Colonic mucosa (tissue), 4 donors: ENCODE results near the gene PCDHA8. TPM values are rescaled to one million over a fixed set of nuclear protein-coding genes. Genes with fewer than 3 reads are reported as not detected.
"Not testable (repeated sequence)": the region's sequence is repeated elsewhere in the genome, so short reads cannot be mapped to it uniquely, and the experiment has no call there.

Experiments
- DNase-seq: peaks from one replicate; pipeline ENCODE4 v3.0.0-alpha.2; 2020
- H3K27ac ChIP-seq: fragments of 200-600 bp; one replicate; pipeline ENCODE4 v1.8.0; 2021
- H3K27me3 ChIP-seq: fragments of 200-600 bp; one replicate; pipeline ENCODE4 v1.8.0; 2021
- H3K36me3 ChIP-seq: fragments of 200-600 bp; one replicate; pipeline ENCODE4 v1.8.0; 2021
- H3K4me1 ChIP-seq: fragments of 200-600 bp; one replicate; pipeline ENCODE4 v1.8.0; 2021; ENCODE audit warnings: mild to moderate bottlenecking
- H3K4me3 ChIP-seq: fragments of 200-600 bp; one replicate; pipeline ENCODE4 v1.8.0; 2021
- H3K9ac ChIP-seq, 2 donors: one replicate each; pipeline ENCODE4 v1.7.0; 2013; ENCODE audit warnings: control low read depth in 2 of 2, low read depth in 2 of 2, low read length in 2 of 2
- H3K9me3 ChIP-seq: fragments of 200-600 bp; one replicate; pipeline ENCODE4 v1.8.0; 2021
- intact Hi-C: fragments of 100-400 bp; cut with DNase I; formaldehyde crosslinking; loops from one replicate; pipeline ENCODE4 v1.14.1; 2022
- total RNA-seq, 2 donors: library from RNA; stranded (reverse); fragmentation: NEBNext Ultra II Directional in 1 of 2; extraction: Animal tissue kit (Norgen Biotek cat#: 25700) in 1 of 2; gene quantifications; one replicate each; pipeline ENCODE4 v1.2.1, GENCODE V29; 2021
- TF ChIP-seq, protein P1 (sequence below): fragments of 200-600 bp; IDR thresholded peaks from one replicate; pipeline ENCODE4 v1.8.0; 2022; ENCODE audit warnings: antibody characterized with exemption, mild to moderate bottlenecking
- donor health status: healthy.
- donor health status: DM: no; HTN: no; CAD: no.
- donor health status: DM: no; HTN: no; CAD: no.

Gene PCDHA8
- total RNA-seq, 2 donors from 2014 or later = 0.10 TPM; not detected in 1

DNA sequence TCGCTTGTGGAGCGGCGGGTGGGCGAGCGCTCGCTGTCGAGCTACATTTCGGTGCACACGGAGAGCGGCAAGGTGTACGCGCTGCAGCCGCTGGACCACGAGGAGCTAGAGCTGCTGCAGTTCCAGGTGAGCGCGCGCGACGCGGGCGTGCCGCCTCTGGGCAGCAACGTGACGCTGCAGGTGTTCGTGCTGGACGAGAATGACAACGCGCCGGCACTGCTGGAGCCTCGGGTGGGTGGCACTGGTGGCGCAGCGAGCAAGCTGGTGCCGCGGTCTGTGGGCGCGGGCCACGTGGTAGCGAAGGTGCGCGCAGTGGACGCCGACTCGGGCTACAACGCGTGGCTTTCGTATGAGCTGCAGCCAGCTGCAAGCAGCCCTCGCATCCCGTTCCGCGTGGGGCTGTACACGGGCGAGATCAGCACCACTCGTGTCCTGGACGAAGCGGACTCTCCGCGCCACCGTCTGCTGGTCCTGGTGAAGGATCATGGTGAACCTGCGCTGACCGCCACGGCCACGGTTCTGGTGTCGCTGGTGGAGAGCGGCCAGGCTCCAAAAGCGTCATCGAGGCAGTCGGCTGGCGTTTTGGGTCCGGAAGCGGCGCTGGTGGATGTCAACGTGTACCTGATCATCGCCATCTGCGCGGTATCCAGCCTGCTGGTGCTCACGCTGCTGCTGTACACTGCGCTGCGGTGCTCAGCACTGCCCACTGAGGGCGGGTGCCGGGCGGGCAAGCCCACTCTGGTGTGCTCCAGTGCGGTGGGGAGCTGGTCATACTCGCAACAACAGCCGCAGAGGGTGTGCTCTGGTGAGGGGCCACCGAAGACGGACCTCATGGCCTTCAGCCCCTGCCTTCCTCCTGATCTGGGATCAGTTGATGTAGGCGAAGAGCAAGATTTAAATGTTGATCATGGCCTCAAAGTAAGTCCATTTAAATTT lies 2.1 kb downstream of the PCDHA8 start:
- no peaks in the 10 kb centered on the region for H3K9me3 ChIP-seq
- TF ChIP-seq, protein P1, sequence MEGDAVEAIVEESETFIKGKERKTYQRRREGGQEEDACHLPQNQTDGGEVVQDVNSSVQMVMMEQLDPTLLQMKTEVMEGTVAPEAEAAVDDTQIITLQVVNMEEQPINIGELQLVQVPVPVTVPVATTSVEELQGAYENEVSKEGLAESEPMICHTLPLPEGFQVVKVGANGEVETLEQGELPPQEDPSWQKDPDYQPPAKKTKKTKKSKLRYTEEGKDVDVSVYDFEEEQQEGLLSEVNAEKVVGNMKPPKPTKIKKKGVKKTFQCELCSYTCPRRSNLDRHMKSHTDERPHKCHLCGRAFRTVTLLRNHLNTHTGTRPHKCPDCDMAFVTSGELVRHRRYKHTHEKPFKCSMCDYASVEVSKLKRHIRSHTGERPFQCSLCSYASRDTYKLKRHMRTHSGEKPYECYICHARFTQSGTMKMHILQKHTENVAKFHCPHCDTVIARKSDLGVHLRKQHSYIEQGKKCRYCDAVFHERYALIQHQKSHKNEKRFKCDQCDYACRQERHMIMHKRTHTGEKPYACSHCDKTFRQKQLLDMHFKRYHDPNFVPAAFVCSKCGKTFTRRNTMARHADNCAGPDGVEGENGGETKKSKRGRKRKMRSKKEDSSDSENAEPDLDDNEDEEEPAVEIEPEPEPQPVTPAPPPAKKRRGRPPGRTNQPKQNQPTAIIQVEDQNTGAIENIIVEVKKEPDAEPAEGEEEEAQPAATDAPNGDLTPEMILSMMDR = no peak

DNA sequence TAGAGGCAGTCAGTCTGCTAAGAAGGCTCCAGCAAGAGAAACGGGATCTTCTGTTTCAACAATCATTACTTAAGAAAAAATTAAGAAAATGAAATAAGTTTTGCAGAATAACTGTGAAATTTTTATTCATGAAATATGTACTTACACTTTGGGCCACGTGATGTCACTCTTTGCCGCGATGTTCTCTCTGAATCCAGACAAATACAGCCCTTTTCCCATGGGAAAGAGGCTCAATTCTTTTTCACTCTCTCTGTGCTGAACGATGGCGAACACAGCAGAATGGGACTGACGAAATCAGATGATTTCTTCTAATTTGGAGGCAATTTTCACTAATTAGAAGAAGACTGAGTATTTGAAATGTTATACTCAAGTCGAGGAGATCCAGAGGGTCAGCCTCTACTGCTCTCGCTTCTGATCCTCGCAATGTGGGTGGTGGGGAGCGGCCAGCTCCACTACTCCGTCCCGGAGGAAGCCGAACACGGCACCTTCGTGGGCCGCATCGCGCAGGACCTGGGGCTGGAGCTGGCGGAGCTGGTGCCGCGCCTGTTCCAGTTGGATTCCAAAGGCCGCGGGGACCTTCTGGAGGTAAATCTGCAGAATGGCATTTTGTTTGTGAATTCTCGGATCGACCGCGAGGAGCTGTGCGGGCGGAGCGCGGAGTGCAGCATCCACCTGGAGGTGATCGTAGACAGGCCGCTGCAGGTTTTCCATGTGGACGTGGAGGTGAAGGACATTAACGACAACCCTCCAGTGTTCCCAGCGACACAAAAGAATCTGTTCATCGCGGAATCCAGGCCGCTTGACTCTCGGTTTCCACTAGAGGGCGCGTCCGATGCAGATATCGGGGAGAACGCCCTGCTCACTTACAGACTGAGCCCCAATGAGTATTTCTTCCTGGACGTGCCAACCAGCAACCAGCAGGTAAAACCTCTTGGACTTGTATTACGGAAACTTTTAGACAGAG lies 7.4 kb downstream of the PCDHA8 start, which contains the start of gene PCDHA9:
PCDHA9 (plus strand) TSS at position 244 of the 964 bp plus-strand sequence; CDS start at position 358, 114 bp downstream.
- intact Hi-C loops, H3K36me3 ChIP-seq, H3K9ac ChIP-seq, H3K4me3 ChIP-seq, H3K9me3 ChIP-seq, DNase-seq, H3K4me1 ChIP-seq, H3K27me3 ChIP-seq, H3K27ac ChIP-seq: not testable (repeated sequence)

More for the DNA sequence above, 2.1 kb downstream of the PCDHA8 start:
- Histone ChIP-seq H3K4me3 (no peak overlapping the region), H3K27ac (no peak overlapping the region), H3K9ac (no peak overlapping the region), H3K27me3 (no peaks in the 10 kb centered on the region), H3K36me3 (no peaks in the 10 kb centered on the region), H3K4me1 (no peaks in the 10 kb centered on the region)
- intact Hi-C loops = no loop called here
- DNase-seq = no peak

DNA sequence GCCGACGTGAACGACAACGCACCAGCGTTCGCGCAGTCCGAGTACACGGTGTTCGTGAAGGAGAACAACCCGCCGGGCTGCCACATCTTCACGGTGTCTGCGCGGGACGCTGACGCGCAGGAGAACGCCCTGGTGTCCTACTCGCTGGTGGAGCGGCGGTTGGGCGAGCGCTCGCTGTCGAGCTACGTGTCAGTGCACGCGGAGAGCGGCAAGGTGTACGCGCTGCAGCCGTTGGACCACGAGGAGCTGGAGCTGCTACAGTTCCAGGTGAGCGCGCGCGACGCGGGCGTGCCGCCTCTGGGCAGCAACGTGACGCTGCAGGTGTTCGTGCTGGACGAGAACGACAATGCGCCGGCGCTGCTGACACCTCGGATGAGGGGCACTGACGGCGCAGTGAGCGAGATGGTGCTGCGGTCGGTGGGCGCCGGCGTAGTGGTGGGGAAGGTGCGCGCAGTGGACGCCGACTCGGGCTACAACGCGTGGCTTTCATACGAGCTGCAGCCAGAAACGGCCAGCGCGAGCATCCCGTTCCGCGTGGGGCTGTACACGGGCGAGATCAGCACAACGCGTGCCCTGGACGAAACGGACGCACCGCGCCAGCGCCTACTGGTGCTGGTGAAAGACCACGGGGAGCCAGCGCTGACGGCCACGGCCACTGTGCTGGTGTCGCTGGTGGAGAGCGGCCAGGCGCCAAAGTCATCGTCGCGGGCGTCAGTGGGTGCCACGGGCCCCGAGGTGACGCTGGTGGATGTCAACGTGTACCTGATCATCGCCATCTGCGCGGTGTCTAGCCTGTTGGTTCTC lies 9.0 kb downstream of the PCDHA8 start:
- H3K36me3 ChIP-seq, H3K9me3 ChIP-seq, DNase-seq, H3K4me3 ChIP-seq, H3K27ac ChIP-seq, H3K27me3 ChIP-seq, intact Hi-C loops, H3K9ac ChIP-seq, H3K4me1 ChIP-seq: not testable (repeated sequence)

DNA sequence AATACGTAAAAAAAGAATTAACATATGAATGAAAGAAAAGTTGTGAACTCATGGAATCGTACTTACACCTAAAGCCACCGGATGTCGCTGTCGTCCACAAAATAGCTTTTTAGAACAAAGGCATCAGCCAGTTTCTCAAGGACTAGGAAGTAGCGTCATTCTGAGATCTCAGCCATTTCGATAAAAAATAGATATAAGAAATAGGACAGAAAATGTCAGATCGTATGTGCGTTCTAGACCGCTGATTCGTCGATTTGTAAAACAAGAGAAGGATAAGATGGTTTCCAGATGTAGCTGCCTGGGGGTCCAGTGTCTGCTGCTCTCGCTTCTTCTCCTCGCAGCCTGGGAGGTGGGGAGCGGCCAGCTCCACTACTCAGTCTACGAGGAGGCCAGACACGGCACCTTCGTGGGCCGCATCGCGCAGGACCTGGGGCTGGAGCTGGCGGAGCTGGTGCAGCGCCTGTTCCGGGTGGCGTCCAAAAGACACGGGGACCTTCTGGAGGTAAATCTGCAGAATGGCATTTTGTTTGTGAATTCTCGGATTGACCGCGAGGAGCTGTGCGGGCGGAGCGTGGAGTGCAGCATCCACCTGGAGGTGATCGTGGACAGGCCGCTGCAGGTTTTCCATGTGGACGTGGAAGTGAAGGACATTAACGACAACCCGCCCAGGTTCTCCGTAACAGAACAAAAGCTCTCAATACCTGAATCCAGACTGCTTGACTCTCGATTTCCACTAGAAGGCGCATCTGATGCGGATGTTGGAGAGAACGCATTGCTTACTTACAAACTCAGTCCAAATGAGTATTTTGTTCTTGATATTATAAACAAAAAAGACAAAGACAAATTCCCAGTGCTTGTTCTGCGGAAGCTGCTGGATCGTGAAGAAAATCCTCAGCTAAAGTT lies 15.0 kb downstream of the PCDHA8 start, which contains the start of gene PCDHA10:
PCDHA10 (plus strand) TSS at position 126 of the 903 bp plus-strand sequence; CDS start at position 278, 152 bp downstream.
- TF ChIP-seq, protein P1 = no peak
- DNase-seq = no peak
- intact Hi-C loops = no loop called here
- Histone ChIP-seq H3K9me3 (peaks cover 3% of the 10 kb centered on the region), H3K4me3 (no peak within 1 kb of the TSS), H3K27ac (no peak within 1 kb of the TSS), H3K27me3 (no peaks in the 10 kb centered on the region), H3K4me1 (no peaks in the 10 kb centered on the region), H3K9ac (no peak within 1 kb of the TSS), H3K36me3 (no peaks in the 10 kb centered on the region)

DNA sequence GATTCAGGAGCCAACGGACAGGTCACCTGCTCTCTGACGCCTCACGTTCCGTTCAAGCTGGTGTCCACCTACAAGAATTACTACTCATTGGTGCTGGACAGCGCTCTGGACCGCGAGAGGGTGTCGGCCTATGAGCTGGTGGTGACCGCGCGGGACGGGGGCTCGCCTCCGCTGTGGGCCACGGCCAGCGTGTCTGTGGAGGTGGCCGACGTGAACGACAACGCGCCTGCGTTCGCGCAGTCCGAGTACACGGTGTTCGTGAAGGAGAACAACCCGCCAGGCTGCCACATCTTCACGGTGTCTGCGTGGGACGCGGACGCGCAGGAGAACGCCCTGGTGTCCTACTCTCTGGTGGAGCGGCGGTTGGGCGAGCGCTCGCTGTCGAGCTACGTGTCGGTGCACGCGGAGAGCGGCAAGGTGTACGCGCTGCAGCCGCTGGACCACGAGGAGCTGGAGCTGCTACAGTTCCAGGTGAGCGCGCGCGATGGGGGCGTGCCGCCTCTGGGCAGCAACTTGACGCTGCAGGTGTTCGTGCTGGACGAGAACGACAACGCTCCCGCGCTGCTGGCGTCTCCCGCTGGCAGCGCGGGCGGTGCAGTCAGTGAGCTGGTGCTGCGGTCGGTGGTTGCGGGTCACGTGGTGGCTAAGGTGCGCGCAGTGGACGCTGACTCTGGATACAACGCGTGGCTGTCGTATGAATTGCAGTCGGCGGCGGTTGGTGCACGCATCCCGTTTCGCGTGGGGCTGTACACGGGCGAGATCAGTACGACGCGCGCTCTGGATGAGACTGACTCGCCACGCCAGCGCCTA lies 16.4 kb downstream of the PCDHA8 start:
- H3K36me3 ChIP-seq = no peaks in the 10 kb centered on the region
- peaks cover 3% of the 10 kb centered on the region for H3K9me3 ChIP-seq
- no peak overlapping the region for H3K9ac ChIP-seq
- H3K27ac ChIP-seq = no peak overlapping the region
- DNase-seq = no peak
- intact Hi-C loops = no loop called here
- no peaks in the 10 kb centered on the region for H3K4me1 ChIP-seq
- TF ChIP-seq, protein P1 = no peak
- no peak overlapping the region for H3K4me3 ChIP-seq
- no peaks in the 10 kb centered on the region for H3K27me3 ChIP-seq
